HepG2 (cell line): Measurements from ENCODE around the gene PIEZO2. TPM values are rescaled to one million over a fixed set of nuclear protein-coding genes. Genes with fewer than 3 reads are reported as not detected.

Experiments used
- AGO2 ChIP-seq: fragments of 200-400 bp; formaldehyde crosslinking; optimal IDR thresholded peaks from 2 replicates; pipeline ENCODE3; 2017; ENCODE audit warnings: mild to moderate bottlenecking, low read depth, low read length, moderate library complexity
- ATRX ChIP-seq: sonication (generic); formaldehyde crosslinking; IDR thresholded peaks from 2 replicates; pipeline ENCODE4 v1.4.0; 2020; ENCODE audit warnings: missing genetic modification reagents, borderline replicate concordance
- CENPX ChIP-seq: sonication (generic); formaldehyde crosslinking; IDR thresholded peaks from 2 replicates; pipeline ENCODE4 v1.9.0; 2021; ENCODE audit warnings: mild to moderate bottlenecking, missing genetic modification reagents, moderate library complexity
- KAT8 ChIP-seq: IDR thresholded peaks from 2 replicates; pipeline ENCODE4 v1.6.1; 2016; ENCODE audit warnings: missing genetic modification reagents, missing compliant biosample characterization
- MTF1 ChIP-seq: sonication (generic); formaldehyde crosslinking; IDR thresholded peaks from 2 replicates; pipeline ENCODE4 v1.5.0; 2020; ENCODE audit warnings: missing genetic modification reagents
- RARG ChIP-seq: sonication (generic); formaldehyde crosslinking; IDR thresholded peaks from 2 replicates; pipeline ENCODE4 v1.4.0; 2020; ENCODE audit warnings: low read depth, mild to moderate bottlenecking, missing genetic modification reagents
- TGIF2 ChIP-seq: IDR thresholded peaks from 2 replicates; pipeline ENCODE4 v1.6.1; 2016; ENCODE audit warnings: control low read depth, missing compliant biosample characterization
- TSC22D2 ChIP-seq: sonication (generic); formaldehyde crosslinking; IDR thresholded peaks from 2 replicates; pipeline ENCODE4 v1.5.1; 2020; ENCODE audit warnings: missing genetic modification reagents, mild to moderate bottlenecking, borderline replicate concordance
- ZNF234 ChIP-seq: sonication (generic); formaldehyde crosslinking; conservative IDR thresholded peaks from 2 replicates; pipeline ENCODE4 v1.5.1; 2020; ENCODE audit warnings: mild to moderate bottlenecking, missing genetic modification reagents
- ZNF337 ChIP-seq: sonication (generic); formaldehyde crosslinking; IDR thresholded peaks from 2 replicates; pipeline ENCODE4 v1.5.1; 2020; ENCODE audit warnings: missing genetic modification reagents, low read depth, mild to moderate bottlenecking, borderline replicate concordance
- ZNF367 ChIP-seq: sonication (generic); formaldehyde crosslinking; IDR thresholded peaks from 2 replicates; pipeline ENCODE4 v1.4.0; 2020; ENCODE audit warnings: missing genetic modification reagents, borderline replicate concordance
- ZNF510 ChIP-seq: sonication (generic); formaldehyde crosslinking; IDR thresholded peaks from 2 replicates; pipeline ENCODE4 v1.4.0; 2020; ENCODE audit warnings: low read depth, mild to moderate bottlenecking, missing genetic modification reagents
- ZNF530 ChIP-seq: sonication (generic); formaldehyde crosslinking; IDR thresholded peaks from 2 replicates; pipeline ENCODE4 v1.5.0; 2020; ENCODE audit warnings: low read depth, mild to moderate bottlenecking, missing genetic modification reagents
- ZNF550 ChIP-seq: sonication (generic); formaldehyde crosslinking; IDR thresholded peaks from 2 replicates; pipeline ENCODE4 v1.4.0; 2020; ENCODE audit warnings: mild to moderate bottlenecking, missing genetic modification reagents, borderline replicate concordance
- ZNF749 ChIP-seq: sonication (generic); formaldehyde crosslinking; IDR thresholded peaks from 2 replicates; pipeline ENCODE4 v1.8.0; 2022; ENCODE audit warnings: mild to moderate bottlenecking, missing genetic modification reagents, moderate library complexity, borderline replicate concordance
- polyA plus RNA-seq, 8 experiments: library from polyadenylated mRNA; depleted of rRNA in 3 of 8; stranded (reverse) in 7 of 8; unstranded in 1 of 8; fragments of >200 nt; fragmentation: Illumina TruSeq in 4 of 8; extraction: Trizol in 4 of 8; gene quantifications; 2 replicates each; pipeline versions ENCODE4 v1.2.1 to v1.2.3, GENCODE V29; 2011 to 2016; ENCODE audit warnings: low read depth in 4 of 8, missing spikeins in 1 of 8, mixed read lengths in 1 of 8; ENCODE audit not compliant: insufficient read depth in 1 of 8
- total RNA-seq, 5 experiments: library from RNA; depleted of rRNA; stranded (reverse); fragments of >200 nt; fragmentation: Illumina TruSeq; extraction: Trizol; gene quantifications; 2 replicates each; pipeline ENCODE4 v1.2.3, GENCODE V29; 2016; ENCODE audit warnings: low read depth in 1 of 5
- TF ChIP-seq, protein P1 (sequence below): sonication (generic); formaldehyde crosslinking; IDR thresholded peaks from one replicate; pipeline ENCODE4 v1.5.1; 2020; ENCODE audit warnings: mild to moderate bottlenecking, missing genetic modification reagents; ENCODE audit errors: not compliant biosample characterization
- TF ChIP-seq, protein P2 (sequence below): sonication (generic); formaldehyde crosslinking; IDR thresholded peaks from 2 replicates; pipeline ENCODE4 v1.9.0; 2021; ENCODE audit warnings: missing genetic modification reagents, borderline replicate concordance
- TF ChIP-seq, protein P3 (sequence below): sonication (generic); formaldehyde crosslinking; IDR thresholded peaks from 2 replicates; pipeline ENCODE4 v1.5.1; 2020; ENCODE audit warnings: missing genetic modification reagents, mild to moderate bottlenecking, borderline replicate concordance

The PIEZO2 gene
- total and polyA plus RNA-seq, 2 of the 13 experiments (the other 11 are each of a cell fraction or from before 2014, with no cell fraction given) = 15.2 to 27.2 TPM

DNA sequence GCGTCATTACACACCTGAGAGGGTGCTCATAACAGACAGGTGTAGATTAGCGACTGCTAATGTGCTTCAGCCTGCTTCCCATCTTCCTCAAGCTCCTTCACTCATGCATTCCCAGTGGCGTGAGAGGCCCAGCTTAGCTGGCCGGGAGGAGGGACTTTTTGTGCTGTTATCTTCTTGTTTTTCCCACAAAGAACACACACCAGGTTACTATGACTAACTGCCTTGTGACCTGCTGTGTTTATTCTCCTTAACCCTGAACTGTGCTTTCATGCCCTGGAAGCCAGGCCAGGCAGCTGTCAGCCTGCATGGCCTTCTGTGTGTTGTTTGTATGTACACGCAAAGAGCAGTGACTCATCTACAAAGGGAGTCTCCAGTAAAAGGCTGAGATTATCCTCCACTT lies 143.8 kb downstream of the PIEZO2 start (continued):
- TF ChIP-seq, protein P1, sequence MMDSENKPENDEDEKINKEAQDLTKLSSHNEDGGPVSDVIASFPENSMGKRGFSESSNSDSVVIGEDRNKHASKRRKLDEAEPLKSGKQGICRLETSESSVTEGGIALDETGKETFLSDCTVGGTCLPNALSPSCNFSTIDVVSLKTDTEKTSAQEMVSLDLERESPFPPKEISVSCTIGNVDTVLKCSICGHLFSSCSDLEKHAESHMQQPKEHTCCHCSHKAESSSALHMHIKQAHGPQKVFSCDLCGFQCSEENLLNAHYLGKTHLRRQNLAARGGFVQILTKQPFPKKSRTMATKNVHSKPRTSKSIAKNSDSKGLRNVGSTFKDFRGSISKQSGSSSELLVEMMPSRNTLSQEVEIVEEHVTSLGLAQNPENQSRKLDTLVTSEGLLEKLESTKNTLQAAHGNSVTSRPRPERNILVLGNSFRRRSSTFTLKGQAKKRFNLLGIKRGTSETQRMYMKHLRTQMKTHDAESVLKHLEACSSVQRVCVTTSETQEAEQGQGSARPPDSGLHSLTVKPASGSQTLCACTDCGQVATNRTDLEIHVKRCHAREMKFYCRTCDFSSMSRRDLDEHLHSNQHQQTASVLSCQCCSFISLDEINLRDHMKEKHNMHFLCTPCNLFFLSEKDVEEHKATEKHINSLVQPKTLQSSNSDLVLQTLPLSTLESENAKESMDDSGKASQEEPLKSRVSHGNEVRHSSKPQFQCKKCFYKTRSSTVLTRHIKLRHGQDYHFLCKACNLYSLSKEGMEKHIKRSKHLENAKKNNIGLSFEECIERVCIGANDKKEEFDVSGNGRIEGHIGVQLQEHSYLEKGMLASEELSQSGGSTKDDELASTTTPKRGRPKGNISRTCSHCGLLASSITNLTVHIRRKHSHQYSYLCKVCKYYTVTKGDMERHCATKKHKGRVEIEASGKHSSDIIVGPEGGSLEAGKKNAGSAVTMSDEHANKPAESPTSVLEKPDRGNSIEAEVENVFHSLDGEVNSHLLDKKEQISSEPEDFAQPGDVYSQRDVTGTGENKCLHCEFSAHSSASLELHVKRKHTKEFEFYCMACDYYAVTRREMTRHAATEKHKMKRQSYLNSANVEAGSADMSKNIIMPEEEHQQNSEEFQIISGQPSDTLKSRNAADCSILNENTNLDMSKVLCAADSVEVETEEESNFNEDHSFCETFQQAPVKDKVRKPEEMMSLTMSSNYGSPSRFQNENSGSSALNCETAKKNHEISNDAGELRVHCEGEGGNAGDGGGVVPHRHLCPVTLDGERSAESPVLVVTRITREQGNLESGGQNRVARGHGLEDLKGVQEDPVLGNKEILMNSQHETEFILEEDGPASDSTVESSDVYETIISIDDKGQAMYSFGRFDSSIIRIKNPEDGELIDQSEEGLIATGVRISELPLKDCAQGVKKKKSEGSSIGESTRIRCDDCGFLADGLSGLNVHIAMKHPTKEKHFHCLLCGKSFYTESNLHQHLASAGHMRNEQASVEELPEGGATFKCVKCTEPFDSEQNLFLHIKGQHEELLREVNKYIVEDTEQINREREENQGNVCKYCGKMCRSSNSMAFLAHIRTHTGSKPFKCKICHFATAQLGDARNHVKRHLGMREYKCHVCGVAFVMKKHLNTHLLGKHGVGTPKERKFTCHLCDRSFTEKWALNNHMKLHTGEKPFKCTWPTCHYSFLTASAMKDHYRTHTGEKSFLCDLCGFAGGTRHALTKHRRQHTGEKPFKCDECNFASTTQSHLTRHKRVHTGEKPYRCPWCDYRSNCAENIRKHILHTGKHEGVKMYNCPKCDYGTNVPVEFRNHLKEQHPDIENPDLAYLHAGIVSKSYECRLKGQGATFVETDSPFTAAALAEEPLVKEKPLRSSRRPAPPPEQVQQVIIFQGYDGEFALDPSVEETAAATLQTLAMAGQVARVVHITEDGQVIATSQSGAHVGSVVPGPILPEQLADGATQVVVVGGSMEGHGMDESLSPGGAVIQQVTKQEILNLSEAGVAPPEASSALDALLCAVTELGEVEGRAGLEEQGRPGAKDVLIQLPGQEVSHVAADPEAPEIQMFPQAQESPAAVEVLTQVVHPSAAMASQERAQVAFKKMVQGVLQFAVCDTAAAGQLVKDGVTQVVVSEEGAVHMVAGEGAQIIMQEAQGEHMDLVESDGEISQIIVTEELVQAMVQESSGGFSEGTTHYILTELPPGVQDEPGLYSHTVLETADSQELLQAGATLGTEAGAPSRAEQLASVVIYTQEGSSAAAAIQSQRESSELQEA (CRISPR knock-in tag) = no peak
- TF ChIP-seq ZNF234 (CRISPR knock-in tag) (no peak), AGO2 (no peak), ATRX (CRISPR knock-in tag) (no peak), RARG (no peak), ZNF510 (no peak), ZNF550 (CRISPR knock-in tag) (no peak), TSC22D2 (CRISPR knock-in tag) (0 out of 2 replicates have a peak, but pooled peaks have one; percentile 47), ZNF337 (CRISPR knock-in tag) (no peak), ZNF530 (no peak), TGIF2 (CRISPR knock-in tag) (peak; percentile 83), KAT8 (CRISPR knock-in tag) (peak; percentile 83), ZNF749 (CRISPR knock-in tag) (peak; percentile 45; the same call in 1 of the 2 replicates), MTF1 (CRISPR knock-in tag) (no peak), ZNF367 (CRISPR knock-in tag) (no peak), CENPX (CRISPR knock-in tag) (no peak)
- TF ChIP-seq, protein P2, sequence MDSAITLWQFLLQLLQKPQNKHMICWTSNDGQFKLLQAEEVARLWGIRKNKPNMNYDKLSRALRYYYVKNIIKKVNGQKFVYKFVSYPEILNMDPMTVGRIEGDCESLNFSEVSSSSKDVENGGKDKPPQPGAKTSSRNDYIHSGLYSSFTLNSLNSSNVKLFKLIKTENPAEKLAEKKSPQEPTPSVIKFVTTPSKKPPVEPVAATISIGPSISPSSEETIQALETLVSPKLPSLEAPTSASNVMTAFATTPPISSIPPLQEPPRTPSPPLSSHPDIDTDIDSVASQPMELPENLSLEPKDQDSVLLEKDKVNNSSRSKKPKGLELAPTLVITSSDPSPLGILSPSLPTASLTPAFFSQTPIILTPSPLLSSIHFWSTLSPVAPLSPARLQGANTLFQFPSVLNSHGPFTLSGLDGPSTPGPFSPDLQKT (CRISPR knock-in tag) = no peak
- TF ChIP-seq, protein P3, sequence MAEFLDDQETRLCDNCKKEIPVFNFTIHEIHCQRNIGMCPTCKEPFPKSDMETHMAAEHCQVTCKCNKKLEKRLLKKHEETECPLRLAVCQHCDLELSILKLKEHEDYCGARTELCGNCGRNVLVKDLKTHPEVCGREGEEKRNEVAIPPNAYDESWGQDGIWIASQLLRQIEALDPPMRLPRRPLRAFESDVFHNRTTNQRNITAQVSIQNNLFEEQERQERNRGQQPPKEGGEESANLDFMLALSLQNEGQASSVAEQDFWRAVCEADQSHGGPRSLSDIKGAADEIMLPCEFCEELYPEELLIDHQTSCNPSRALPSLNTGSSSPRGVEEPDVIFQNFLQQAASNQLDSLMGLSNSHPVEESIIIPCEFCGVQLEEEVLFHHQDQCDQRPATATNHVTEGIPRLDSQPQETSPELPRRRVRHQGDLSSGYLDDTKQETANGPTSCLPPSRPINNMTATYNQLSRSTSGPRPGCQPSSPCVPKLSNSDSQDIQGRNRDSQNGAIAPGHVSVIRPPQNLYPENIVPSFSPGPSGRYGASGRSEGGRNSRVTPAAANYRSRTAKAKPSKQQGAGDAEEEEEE (CRISPR knock-in tag) = no peak
